ENCODE data around the gene PDZD8.
A peak's percentile ranks its signal among the peaks of the same experiment; 100 is the strongest.

The PDZD8 gene

GRCh38 chr10:117408436-117409384 lies 33.5 kb upstream of the PDZD8 start:
- Histone ChIP-seq H3K36me3 (ENCODE audit: insufficient read depth, low read length) (no peaks in the 10 kb centered on the region), H3K9me3 (ENCODE audit: control insufficient read depth, insufficient read depth, low read length) (no peaks in the 10 kb centered on the region), H3K4me1 (ENCODE audit: insufficient read depth, low read length) (no peaks in the 10 kb centered on the region), H3K9ac (ENCODE audit: low read depth, low read length) (no peak overlapping the region)

- Histone ChIP-seq H3K9me3 (ENCODE audit: control insufficient read depth, insufficient read depth, low read length) (no peaks in the 10 kb centered on the region), H3K9ac (ENCODE audit: low read depth, low read length) (no peak overlapping the region), H3K4me1 (ENCODE audit: insufficient read depth, low read length) (no peaks in the 10 kb centered on the region), H3K36me3 (ENCODE audit: insufficient read depth, low read length) (no peaks in the 10 kb centered on the region)
These were observed 30.5 kb upstream of the PDZD8 start for GRCh38 chr10:117405730-117406129.

GRCh38 chr10:117400329-117400728 lies 25.1 kb upstream of the PDZD8 start:
- no peak overlapping the region for H3K9ac ChIP-seq (ENCODE audit: low read depth, low read length)
- H3K4me1 ChIP-seq (ENCODE audit: insufficient read depth, low read length) = no peaks in the 10 kb centered on the region
- no peaks in the 10 kb centered on the region for H3K36me3 ChIP-seq (ENCODE audit: insufficient read depth, low read length)
- H3K9me3 ChIP-seq (ENCODE audit: control insufficient read depth, insufficient read depth, low read length) = no peaks in the 10 kb centered on the region

GRCh38 chr10:117399341-117400196 lies 24.3 kb upstream of the PDZD8 start:
- Histone ChIP-seq H3K36me3 (ENCODE audit: insufficient read depth, low read length) (no peaks in the 10 kb centered on the region), H3K9me3 (ENCODE audit: control insufficient read depth, insufficient read depth, low read length) (no peaks in the 10 kb centered on the region), H3K9ac (ENCODE audit: low read depth, low read length) (no peak overlapping the region), H3K4me1 (ENCODE audit: insufficient read depth, low read length) (no peaks in the 10 kb centered on the region)

GRCh38 chr10:117398029-117398428 lies 22.8 kb upstream of the PDZD8 start:
- Histone ChIP-seq H3K36me3 (ENCODE audit: insufficient read depth, low read length) (no peaks in the 10 kb centered on the region), H3K4me1 (ENCODE audit: insufficient read depth, low read length) (no peaks in the 10 kb centered on the region), H3K9ac (ENCODE audit: low read depth, low read length) (no peak overlapping the region), H3K9me3 (ENCODE audit: control insufficient read depth, insufficient read depth, low read length) (no peaks in the 10 kb centered on the region)

GRCh38 chr10:117391436-117392205 lies 16.4 kb upstream of the PDZD8 start:
- Histone ChIP-seq H3K36me3 (ENCODE audit: insufficient read depth, low read length) (no peaks in the 10 kb centered on the region), H3K9ac (ENCODE audit: low read depth, low read length) (no peak overlapping the region), H3K4me1 (ENCODE audit: insufficient read depth, low read length) (no peaks in the 10 kb centered on the region)

GRCh38 chr10:117390420-117390819 lies 15.2 kb upstream of the PDZD8 start:
- no peaks in the 10 kb centered on the region for H3K4me1 ChIP-seq (ENCODE audit: insufficient read depth, low read length)
- H3K9me3 ChIP-seq (ENCODE audit: control insufficient read depth, insufficient read depth, low read length) = no peaks in the 10 kb centered on the region
- H3K9ac ChIP-seq (ENCODE audit: low read depth, low read length) = no peak overlapping the region
- H3K36me3 ChIP-seq (ENCODE audit: insufficient read depth, low read length) = no peaks in the 10 kb centered on the region

More at GRCh38 chr10:117391436-117392205, 16.4 kb upstream of the PDZD8 start:
- H3K9me3 ChIP-seq (ENCODE audit: control insufficient read depth, insufficient read depth, low read length) = no peaks in the 10 kb centered on the region

GRCh38 chr10:117386805-117387204 lies 11.6 kb upstream of the PDZD8 start:
- H3K9ac ChIP-seq (ENCODE audit: low read depth, low read length) = no peak overlapping the region
- H3K4me1 ChIP-seq (ENCODE audit: insufficient read depth, low read length) = no peaks in the 10 kb centered on the region
- no peaks in the 10 kb centered on the region for H3K36me3 ChIP-seq (ENCODE audit: insufficient read depth, low read length)
- no peaks in the 10 kb centered on the region for H3K9me3 ChIP-seq (ENCODE audit: control insufficient read depth, insufficient read depth, low read length)

GRCh38 chr10:117382861-117383260 lies 7.6 kb upstream of the PDZD8 start:
- Histone ChIP-seq H3K36me3 (ENCODE audit: insufficient read depth, low read length) (no peaks in the 10 kb centered on the region), H3K9ac (ENCODE audit: low read depth, low read length) (no peak overlapping the region), H3K9me3 (ENCODE audit: control insufficient read depth, insufficient read depth, low read length) (no peaks in the 10 kb centered on the region), H3K4me1 (ENCODE audit: insufficient read depth, low read length) (no peaks in the 10 kb centered on the region)

GRCh38 chr10:117374506-117375359 lies 507 bp downstream of the PDZD8 start:
- no peaks in the 10 kb centered on the region for H3K36me3 ChIP-seq (ENCODE audit: insufficient read depth, low read length)
- no peaks in the 10 kb centered on the region; the same call in 1 of the 2 replicates for H3K4me1 ChIP-seq (ENCODE audit: insufficient read depth, low read length)
- no peaks in the 10 kb centered on the region for H3K9me3 ChIP-seq (ENCODE audit: control insufficient read depth, insufficient read depth, low read length)
- peak overlapping the region; percentile 74 for H3K9ac ChIP-seq (ENCODE audit: low read depth, low read length)

GRCh38 chr10:117373823-117374505 lies 1.3 kb downstream of the PDZD8 start:
- Histone ChIP-seq H3K9ac (ENCODE audit: low read depth, low read length) (peak overlapping the region; percentile 74; the same call in 1 of the 2 replicates), H3K4me1 (ENCODE audit: insufficient read depth, low read length) (no peaks in the 10 kb centered on the region; the same call in 1 of the 2 replicates)

GRCh38 chr10:117370205-117370604 lies 5.0 kb downstream of the PDZD8 start:
- Histone ChIP-seq H3K9ac (ENCODE audit: low read depth, low read length) (no peak overlapping the region), H3K4me1 (ENCODE audit: insufficient read depth, low read length) (no peaks in the 10 kb centered on the region; the same call in 1 of the 2 replicates), H3K9me3 (ENCODE audit: control insufficient read depth, insufficient read depth, low read length) (no peaks in the 10 kb centered on the region), H3K36me3 (ENCODE audit: insufficient read depth, low read length) (no peaks in the 10 kb centered on the region)

More at GRCh38 chr10:117373823-117374505, 1.3 kb downstream of the PDZD8 start:
- H3K36me3 ChIP-seq (ENCODE audit: insufficient read depth, low read length) = no peaks in the 10 kb centered on the region
- no peaks in the 10 kb centered on the region for H3K9me3 ChIP-seq (ENCODE audit: control insufficient read depth, insufficient read depth, low read length)

- H3K9me3 ChIP-seq (ENCODE audit: control insufficient read depth, insufficient read depth, low read length) = no peaks in the 10 kb centered on the region
- H3K4me1 ChIP-seq (ENCODE audit: insufficient read depth, low read length) = peaks cover 5% of the 10 kb centered on the region
- no peaks in the 10 kb centered on the region for H3K36me3 ChIP-seq (ENCODE audit: insufficient read depth, low read length)
- no peak overlapping the region for H3K9ac ChIP-seq (ENCODE audit: low read depth, low read length)
These were observed 7.5 kb downstream of the PDZD8 start for GRCh38 chr10:117367718-117368117.
